Activated CD8-positive, alpha-beta memory T cell treated with anti-CD3 and anti-CD28 coated beads for 24 hours (primary cell): ENCODE results near the gene DNAH5.
"Not testable (repeated sequence)": the region's sequence is repeated elsewhere in the genome, so short reads cannot be mapped to it uniquely, and the experiment has no call there.

Experiments
- DNase-seq: peaks from one replicate; pipeline ENCODE4 v3.0.0-alpha.2; 2020

DNAH5 gene

GRCh38 chr5:13831351-13831750 lies 113.1 kb downstream of the DNAH5 start:
- DNase-seq: no peak

- DNase-seq: no peak
Observed at GRCh38 chr5:13830536-13830935, 114.0 kb downstream of the DNAH5 start.

GRCh38 chr5:13821366-13821765 lies 123.1 kb downstream of the DNAH5 start:
- no peak for DNase-seq

GRCh38 chr5:13816126-13816525 lies 128.4 kb downstream of the DNAH5 start:
- DNase-seq: no peak

- DNase-seq: no peak
Observed at GRCh38 chr5:13814301-13814700, 130.2 kb downstream of the DNAH5 start.

GRCh38 chr5:13809921-13810320 lies 134.6 kb downstream of the DNAH5 start:
- no peak for DNase-seq

GRCh38 chr5:13804336-13804735 lies 140.2 kb downstream of the DNAH5 start:
- no peak for DNase-seq

GRCh38 chr5:13798569-13798968 lies 145.9 kb downstream of the DNAH5 start:
- DNase-seq: not testable (repeated sequence)

- DNase-seq: no peak
Observed at GRCh38 chr5:13785781-13786415, 158.6 kb downstream of the DNAH5 start.

GRCh38 chr5:13783726-13784125 lies 160.8 kb downstream of the DNAH5 start:
- no peak for DNase-seq

- no peak for DNase-seq
Observed at GRCh38 chr5:13780081-13780480, 164.4 kb downstream of the DNAH5 start.

- DNase-seq: no peak
Observed at GRCh38 chr5:13773649-13774048, 170.8 kb downstream of the DNAH5 start.

GRCh38 chr5:13771011-13771571 lies 173.4 kb downstream of the DNAH5 start:
- DNase-seq: no peak

- no peak for DNase-seq
Observed at GRCh38 chr5:13766236-13766635, 178.3 kb downstream of the DNAH5 start.

- no peak for DNase-seq
Observed at GRCh38 chr5:13763719-13764118, 180.8 kb downstream of the DNAH5 start.

- DNase-seq: no peak
Observed at GRCh38 chr5:13749766-13750165, 194.7 kb downstream of the DNAH5 start.

GRCh38 chr5:13746026-13746425 lies 198.5 kb downstream of the DNAH5 start:
- no peak for DNase-seq

GRCh38 chr5:13745508-13745907 lies 199.0 kb downstream of the DNAH5 start:
- no peak for DNase-seq

GRCh38 chr5:13740471-13740870 lies 204.0 kb downstream of the DNAH5 start:
- no peak for DNase-seq

- DNase-seq: no peak
Observed at GRCh38 chr5:13739479-13739878, 205.0 kb downstream of the DNAH5 start.

GRCh38 chr5:13735691-13736090 lies 208.8 kb downstream of the DNAH5 start:
- no peak for DNase-seq

GRCh38 chr5:13731121-13731628 lies 213.3 kb downstream of the DNAH5 start:
- no peak for DNase-seq

- DNase-seq: no peak
Observed at GRCh38 chr5:13708906-13709305, 235.6 kb downstream of the DNAH5 start.

- no peak for DNase-seq
Observed at GRCh38 chr5:13708432-13708831, 236.1 kb downstream of the DNAH5 start.

- no peak for DNase-seq
Observed at GRCh38 chr5:13704396-13704795, 240.1 kb downstream of the DNAH5 start.
